ENCODE measurements around the gene ADIPOR2.

DNA sequence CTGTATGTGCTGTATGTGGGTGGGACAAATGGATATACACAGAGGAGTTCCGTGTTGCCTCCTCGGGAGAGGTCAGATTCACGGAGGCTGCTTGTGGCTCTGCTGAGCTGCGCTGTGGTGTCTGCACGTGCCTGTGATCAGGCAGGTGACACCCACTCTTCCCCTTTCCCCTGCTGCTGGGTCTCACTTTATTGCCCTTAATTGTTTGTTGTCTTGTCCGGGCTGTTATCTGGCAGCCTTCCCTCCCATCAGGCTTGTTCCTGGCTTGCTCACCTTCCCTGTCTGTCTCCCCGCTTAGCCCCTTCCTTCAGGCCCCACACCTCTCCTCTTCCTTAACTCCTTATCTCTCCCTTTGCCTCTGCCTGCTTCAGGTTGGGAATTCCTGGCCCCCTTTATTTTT lies 48.4 kb upstream of the ADIPOR2 start:
- TF ChIP-seq, protein P1, sequence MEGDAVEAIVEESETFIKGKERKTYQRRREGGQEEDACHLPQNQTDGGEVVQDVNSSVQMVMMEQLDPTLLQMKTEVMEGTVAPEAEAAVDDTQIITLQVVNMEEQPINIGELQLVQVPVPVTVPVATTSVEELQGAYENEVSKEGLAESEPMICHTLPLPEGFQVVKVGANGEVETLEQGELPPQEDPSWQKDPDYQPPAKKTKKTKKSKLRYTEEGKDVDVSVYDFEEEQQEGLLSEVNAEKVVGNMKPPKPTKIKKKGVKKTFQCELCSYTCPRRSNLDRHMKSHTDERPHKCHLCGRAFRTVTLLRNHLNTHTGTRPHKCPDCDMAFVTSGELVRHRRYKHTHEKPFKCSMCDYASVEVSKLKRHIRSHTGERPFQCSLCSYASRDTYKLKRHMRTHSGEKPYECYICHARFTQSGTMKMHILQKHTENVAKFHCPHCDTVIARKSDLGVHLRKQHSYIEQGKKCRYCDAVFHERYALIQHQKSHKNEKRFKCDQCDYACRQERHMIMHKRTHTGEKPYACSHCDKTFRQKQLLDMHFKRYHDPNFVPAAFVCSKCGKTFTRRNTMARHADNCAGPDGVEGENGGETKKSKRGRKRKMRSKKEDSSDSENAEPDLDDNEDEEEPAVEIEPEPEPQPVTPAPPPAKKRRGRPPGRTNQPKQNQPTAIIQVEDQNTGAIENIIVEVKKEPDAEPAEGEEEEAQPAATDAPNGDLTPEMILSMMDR (IDR thresholded peaks at IDR 0.05; ENCODE audit: borderline replicate concordance, extremely low read depth, low read length, poor library complexity, severe bottlenecking), result no peak
- TF ChIP-seq EZH2 (IDR thresholded peaks at IDR 0.05; ENCODE audit: borderline replicate concordance, low read depth, low read length, severe bottlenecking), result no peak

Measured in DND-41 (cell line).